A549 (cell line): ENCODE results near the gene OXT. TPM values are rescaled to one million over a fixed set of nuclear protein-coding genes. Genes with fewer than 3 reads are reported as not detected.

Source experiments
- ATAC-seq, 2 experiments: fragments of 200-7000 bp in 1 of 2; fragments of >200 bp in 1 of 2; cut with Nextera tagmentation in 1 of 2; cut with Tn5 transposase in 1 of 2; 3 replicates each; pipeline versions ENCODE4 v1.8.0 to v1.9.1; 2018 to 2020; ENCODE audit warnings: mild to moderate bottlenecking in 1 of 2, moderate library complexity in 1 of 2
- CTCF ChIA-PET: fragments of 300-600 bp; sonication (Branson Sonifier 250); formaldehyde crosslinking; extraction: SDS; loops from one replicate; lab custom pipeline; 2021; ENCODE audit warnings: antibody characterized with exemption, inconsistent platforms; lab: Yijun Ruan, JAX
- POLR2A ChIA-PET: fragments of 350-600 bp; formaldehyde crosslinking; extraction: SDS; loops from one replicate; lab custom pipeline; 2021; ENCODE audit warnings: antibody characterized with exemption, inconsistent platforms; lab: Yijun Ruan, JAX
- DNase-seq, 2 experiments: peaks; one replicate each; pipeline versions ENCODE4 v3.0.0 to v3.0.0-alpha.2; 2011 to 2016; ENCODE audit warnings: low read depth in 1 of 2, low spot score in 1 of 2
- FAIRE-seq: peaks from 2 replicates; lab custom pipeline; 2011; peaks lifted over from hg19 to GRCh38; lab: Jason Lieb, UNC
- H3K27ac ChIP-seq, 2 experiments: fragments of >200 bp; sonication (Bioruptor Twin); formaldehyde crosslinking; 3 replicates each; pipeline ENCODE4 v1.5.1; 2016 to 2017
- H3K4me1 ChIP-seq: fragments of >200 bp; sonication (Bioruptor Twin); formaldehyde crosslinking; 3 replicates; pipeline ENCODE4 v1.6.1; 2016
- H3K4me2 ChIP-seq: fragments of >200 bp; sonication (Bioruptor Twin); formaldehyde crosslinking; 3 replicates; pipeline ENCODE4 v1.6.1; 2016
- H3K4me3 ChIP-seq: fragments of >200 bp; sonication (Bioruptor Twin); formaldehyde crosslinking; 3 replicates; pipeline ENCODE4 v1.5.1; 2016
- H3K9me3 ChIP-seq: fragments of >200 bp; sonication (Bioruptor Twin); formaldehyde crosslinking; 3 replicates; pipeline ENCODE4 v1.6.1; 2016
- ATOH8 ChIP-seq: fragments of 250-450 bp; sonication (Bioruptor Pico); IDR thresholded peaks from 2 replicates; pipeline ENCODE4 v1.5.0; 2020; ENCODE audit warnings: low read depth, mild to moderate bottlenecking, moderate library complexity
- BCL3 ChIP-seq: fragments of >200 bp; sonication (Bioruptor Twin); formaldehyde crosslinking; IDR thresholded peaks from 3 replicates; pipeline ENCODE4 v1.6.1; 2016
- CBX2 ChIP-seq: fragments of 200-600 bp; sonication (generic); IDR thresholded peaks from 2 replicates; pipeline ENCODE4 v1.6.1; 2016; ENCODE audit warnings: low read depth, mild to moderate bottlenecking, borderline replicate concordance
- CEBPB ChIP-seq, 2 experiments: fragments of >200 bp in 1 of 2; sonication (Bioruptor Twin) in 1 of 2; formaldehyde crosslinking in 1 of 2; IDR thresholded peaks; 2 replicates each; pipeline ENCODE4 v1.6.1; 2012 to 2016
- CHD4 ChIP-seq: fragments of 200-600 bp; sonication (generic); IDR thresholded peaks from 2 replicates; pipeline ENCODE4 v1.6.1; 2016; ENCODE audit warnings: antibody characterized with exemption, mild to moderate bottlenecking, borderline replicate concordance
- CTCF ChIP-seq: fragments of >200 bp; sonication (Bioruptor Twin); formaldehyde crosslinking; IDR thresholded peaks from 3 replicates; pipeline ENCODE4 v1.5.1; 2016
- ELK1 ChIP-seq: fragments of 150-350 bp; IDR thresholded peaks from 2 replicates; pipeline ENCODE4 v1.6.1; 2014; ENCODE audit warnings: low read depth, mild to moderate bottlenecking, low read length
- EP300 ChIP-seq, 2 experiments: fragments of >200 bp; sonication (Bioruptor Twin); formaldehyde crosslinking; IDR thresholded peaks; 2 replicates in 1 of 2; 3 replicates in 1 of 2; pipeline ENCODE4 v1.6.1; 2016 to 2017
- FOXS1 ChIP-seq: fragments of 250-450 bp; sonication (Bioruptor Pico); IDR thresholded peaks from 2 replicates; pipeline ENCODE4 v1.5.0; 2020; ENCODE audit warnings: mild to moderate bottlenecking, moderate library complexity
- HDAC2 ChIP-seq: fragments of 200-600 bp; sonication (generic); IDR thresholded peaks from 2 replicates; pipeline ENCODE4 v1.6.1; 2016
- HES2 ChIP-seq: fragments of >200 bp; sonication (Bioruptor Twin); formaldehyde crosslinking; IDR thresholded peaks from 2 replicates; pipeline ENCODE4 v1.6.1; 2016
- HMGXB4 ChIP-seq: fragments of 250-450 bp; sonication (Bioruptor Pico); IDR thresholded peaks from 2 replicates; pipeline ENCODE4 v1.5.0; 2021; ENCODE audit warnings: mild to moderate bottlenecking, moderate library complexity, borderline replicate concordance
- HOXB5 ChIP-seq: fragments of 250-450 bp; sonication (Bioruptor Pico); IDR thresholded peaks from 2 replicates; pipeline ENCODE4 v1.5.0; 2020; ENCODE audit warnings: mild to moderate bottlenecking, moderate library complexity
- MAX ChIP-seq: IDR thresholded peaks from 2 replicates; pipeline ENCODE4 v1.6.1; 2012
- MAZ ChIP-seq: fragments of 150-350 bp; IDR thresholded peaks from 2 replicates; pipeline ENCODE4 v1.6.1; 2014; ENCODE audit warnings: antibody characterized with exemption, low read depth, low read length, borderline replicate concordance
- MYC ChIP-seq: IDR thresholded peaks from 2 replicates; pipeline ENCODE4 v1.6.1; 2012; ENCODE audit warnings: mild to moderate bottlenecking, inconsistent platforms, low read length, improper control_type of control experiment, borderline replicate concordance
- NFE2L2 ChIP-seq: fragments of 150-350 bp; conservative IDR thresholded peaks from 2 replicates; pipeline ENCODE4 v1.6.1; 2014; ENCODE audit warnings: low read length
- NPAS2 ChIP-seq: fragments of 250-450 bp; sonication (Bioruptor Pico); IDR thresholded peaks from 2 replicates; pipeline ENCODE4 v1.8.0; 2022; ENCODE audit warnings: mild to moderate bottlenecking, moderate library complexity, borderline replicate concordance
- NR3C1 ChIP-seq: fragments of >200 bp; sonication (Bioruptor Twin); formaldehyde crosslinking; IDR thresholded peaks from 3 replicates; pipeline ENCODE4 v1.6.1; 2017
- POLR2AphosphoS2 ChIP-seq: conservative IDR thresholded peaks from 2 replicates; pipeline ENCODE4 v1.6.1; 2012; ENCODE audit warnings: low read length, improper control_type of control experiment, inconsistent platforms
- RARB ChIP-seq: fragments of 250-450 bp; sonication (Bioruptor Pico); IDR thresholded peaks from 2 replicates; pipeline ENCODE4 v1.8.0; 2021; ENCODE audit warnings: mild to moderate bottlenecking, moderate library complexity
- RCOR1 ChIP-seq: fragments of 150-350 bp; IDR thresholded peaks from 2 replicates; pipeline ENCODE4 v1.6.1; 2014; ENCODE audit warnings: antibody characterized with exemption, low read length, low read depth
- SMC3 ChIP-seq: fragments of >200 bp; sonication (Bioruptor Twin); formaldehyde crosslinking; IDR thresholded peaks from 3 replicates; pipeline ENCODE4 v1.6.1; 2018; ENCODE audit warnings: inconsistent platforms
- TP53 ChIP-seq: fragments of 250-450 bp; sonication (Bioruptor Pico); IDR thresholded peaks from 2 replicates; pipeline ENCODE4 v1.5.0; 2021; ENCODE audit warnings: mild to moderate bottlenecking, moderate library complexity
- ZC3H11A ChIP-seq: fragments of 450-650 bp; IDR thresholded peaks from 2 replicates; pipeline ENCODE4 v1.6.1; 2014; ENCODE audit warnings: antibody characterized with exemption, mild to moderate bottlenecking
- WGBS: methylation state at CpG from one replicate; pipeline ENCODE4 v1.1.6; 2017; ENCODE audit errors: missing lambda C conversion rate; 5-methylcytosine and 5-hydroxymethylcytosine counted together
- polyA plus RNA-seq, 4 experiments: library from polyadenylated mRNA; depleted of rRNA in 3 of 4; stranded (reverse); fragments of >200 nt; fragmentation: RNase III in 1 of 4; extraction: RNeasy Plus Mini Kit Qiagen cat#74134 plus additional on column Dnase treatment in 1 of 4; gene quantifications; 2 replicates in 3 of 4; 3 replicates in 1 of 4; pipeline ENCODE4 v1.2.3, GENCODE V29; 2011 to 2017

Gene OXT
- polyA plus RNA-seq, 2 of the 4 experiments (the other 2 are of a cell fraction), result not detected

GRCh38 chr20:3085571-3086072 lies 14.2 kb downstream of the OXT start:
- ATAC-seq (no peak), FAIRE-seq (no peak), DNase-seq (no peak)
- CTCF ChIA-PET, result interaction anchor here (0.6 to 4.1 kb wide), 6 partner anchors 8 to 297 kb away, joined by 3 to 16 read pairs (median 8); no protein-coding TSS in a partner anchor
- no peaks in the 10 kb centered on the region for H3K9me3 ChIP-seq
- H3K27ac ChIP-seq, result no peak overlapping the region
- no peak overlapping the region for H3K4me2 ChIP-seq
- no peak overlapping the region for H3K4me3 ChIP-seq
- POLR2A ChIA-PET, result no interaction called here
- TF ChIP-seq NFE2L2 (no peak), HES2 (no peak), MAX (no peak), SMC3 (no peak), HOXB5 (CRISPR knock-in tag) (no peak), CBX2 (no peak), ATOH8 (CRISPR knock-in tag) (no peak), RCOR1 (no peak), NR3C1 (no peak), CEBPB (IDR thresholded peaks at IDR 0.05) (no peak), MYC (no peak), CTCF (no peak), NPAS2 (CRISPR knock-in tag) (no peak), TP53 (CRISPR knock-in tag) (no peak), ELK1 (no peak), HMGXB4 (CRISPR knock-in tag) (no peak), EP300 (IDR thresholded peaks at IDR 0.05) (no peak), BCL3 (no peak)
- peaks cover 17% of the 10 kb centered on the region for H3K4me1 ChIP-seq
- WGBS, result 95% methylated on average over 7 of the region's 8 CpGs

GRCh38 chr20:3088031-3088430 lies 16.6 kb downstream of the OXT start:
- ChIA-PET CTCF (interaction anchor here (0.6 to 4.1 kb wide), 8 partner anchors 9 to 35 kb away, joined by 3 to 16 read pairs (median 4); no protein-coding TSS in a partner anchor), POLR2A (no interaction called here)
- 73% methylated on average over 7 of the region's 7 CpGs for WGBS
- Histone ChIP-seq H3K4me1 (peaks cover 1% of the 10 kb centered on the region; the same call in 1 of the 3 replicates), H3K4me2 (no peak overlapping the region), H3K27ac (no peak overlapping the region), H3K9me3 (no peaks in the 10 kb centered on the region), H3K4me3 (no peak overlapping the region)
- no peak for DNase-seq
- FAIRE-seq, result no peak
- no peak for TF ChIP-seq RARB
- TF ChIP-seq NR3C1, result no peak
- TF ChIP-seq MYC, result no peak
- no peak for TF ChIP-seq HOXB5 (CRISPR knock-in tag)
- no peak for TF ChIP-seq HES2
- TF ChIP-seq CHD4, result no peak
- no peak for TF ChIP-seq FOXS1
- no peak for TF ChIP-seq SMC3
- TF ChIP-seq HDAC2, result no peak
- no peak for TF ChIP-seq MAZ
- no peak for TF ChIP-seq POLR2AphosphoS2
- no peak for TF ChIP-seq ZC3H11A
- ATAC-seq, result peak in 1 of 2 experiments; percentile 16; a peak in 2 of 6 replicates
